Astrocyte (in vitro differentiated cells and primary cell): Measurements from ENCODE around the gene LOXHD1.

Experiments
- EZH2 ChIP-seq: IDR thresholded peaks from 2 replicates; pipeline ENCODE4 v1.6.1; 2012; ENCODE audit warnings: mild to moderate bottlenecking, low read length, inconsistent platforms; ENCODE audit not compliant: insufficient read depth
- TF ChIP-seq, protein P1 (sequence below): IDR thresholded peaks from 2 replicates; pipeline ENCODE4 v1.5.1; 2011; ENCODE audit warnings: low read depth, mild to moderate bottlenecking, inconsistent platforms, low read length, moderate library complexity; ENCODE audit not compliant: insufficient read depth

GRCh38 chr18:46622451-46622850 lies 34.6 kb downstream of the LOXHD1 start:
- TF ChIP-seq, protein P1, sequence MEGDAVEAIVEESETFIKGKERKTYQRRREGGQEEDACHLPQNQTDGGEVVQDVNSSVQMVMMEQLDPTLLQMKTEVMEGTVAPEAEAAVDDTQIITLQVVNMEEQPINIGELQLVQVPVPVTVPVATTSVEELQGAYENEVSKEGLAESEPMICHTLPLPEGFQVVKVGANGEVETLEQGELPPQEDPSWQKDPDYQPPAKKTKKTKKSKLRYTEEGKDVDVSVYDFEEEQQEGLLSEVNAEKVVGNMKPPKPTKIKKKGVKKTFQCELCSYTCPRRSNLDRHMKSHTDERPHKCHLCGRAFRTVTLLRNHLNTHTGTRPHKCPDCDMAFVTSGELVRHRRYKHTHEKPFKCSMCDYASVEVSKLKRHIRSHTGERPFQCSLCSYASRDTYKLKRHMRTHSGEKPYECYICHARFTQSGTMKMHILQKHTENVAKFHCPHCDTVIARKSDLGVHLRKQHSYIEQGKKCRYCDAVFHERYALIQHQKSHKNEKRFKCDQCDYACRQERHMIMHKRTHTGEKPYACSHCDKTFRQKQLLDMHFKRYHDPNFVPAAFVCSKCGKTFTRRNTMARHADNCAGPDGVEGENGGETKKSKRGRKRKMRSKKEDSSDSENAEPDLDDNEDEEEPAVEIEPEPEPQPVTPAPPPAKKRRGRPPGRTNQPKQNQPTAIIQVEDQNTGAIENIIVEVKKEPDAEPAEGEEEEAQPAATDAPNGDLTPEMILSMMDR, result no peak
- TF ChIP-seq EZH2, result no peak
